H7 (cell line): ENCODE data around the gene PLET1. TPM values are rescaled to one million over a fixed set of nuclear protein-coding genes. Genes with fewer than 3 reads are reported as not detected.

Experiments
- total RNA-seq: library from RNA; depleted of rRNA; stranded (reverse); fragments of >200 nt; shearing (Covaris generic); gene quantifications from 2 replicates; pipeline ENCODE4 v1.2.3, GENCODE V29; 2014; rRNA removed

Gene PLET1
- total RNA-seq, 1 experiment from 2014 or later = not detected

Other genes with a start within 250 kb of the PLET1 start
- 94.0 and 105 TPM in 2 replicates for gene DLAT, start 235.5 kb downstream of the PLET1 start, total RNA-seq
- gene PIH1D2, start 186.8 kb downstream of the PLET1 start, total RNA-seq = 0.37 and 1.0 TPM in 2 replicates
- 15.8 and 20.0 TPM in 2 replicates for gene NKAPD1, start 186.6 kb downstream of the PLET1 start, total RNA-seq
- gene TIMM8B, start 174.1 kb downstream of the PLET1 start, total RNA-seq = 86.5 and 125 TPM in 2 replicates
- 194 and 218 TPM in 2 replicates for gene SDHD, start 174.0 kb downstream of the PLET1 start, total RNA-seq
- not detected in 2 replicates for gene IL18, start 96.8 kb downstream of the PLET1 start, total RNA-seq
- 0.21 TPM in 1 of 2 replicates, not detected in the other for gene TEX12, start 93.5 kb downstream of the PLET1 start, total RNA-seq
- gene BCO2, start 85.3 kb downstream of the PLET1 start, total RNA-seq = 0.48 and 1.5 TPM in 2 replicates
- gene PTS, start 34.4 kb downstream of the PLET1 start, total RNA-seq = 13.3 and 17.2 TPM in 2 replicates